ENCODE results near the gene TMEM74B.

DNA sequence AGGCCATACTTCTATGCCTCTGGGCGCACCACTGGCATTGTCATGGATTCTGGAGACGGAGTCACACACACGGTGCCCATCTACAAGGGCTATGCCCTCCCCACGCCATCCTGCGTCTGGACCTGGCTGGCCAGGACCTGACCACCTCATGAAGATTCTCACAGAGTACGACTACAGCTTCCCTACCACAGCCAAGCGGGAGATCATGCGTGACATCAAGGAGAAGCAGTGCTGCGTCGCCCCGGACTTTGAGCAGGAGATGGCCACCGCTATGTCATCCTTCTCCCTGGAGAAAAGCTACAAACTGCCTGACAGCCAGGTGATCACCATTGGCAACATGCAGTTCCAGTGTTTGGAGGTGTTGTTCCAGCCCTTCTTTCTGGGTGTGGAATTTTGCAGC lies 23.8 kb downstream of the TMEM74B start:
- TF ChIP-seq, protein P1, sequence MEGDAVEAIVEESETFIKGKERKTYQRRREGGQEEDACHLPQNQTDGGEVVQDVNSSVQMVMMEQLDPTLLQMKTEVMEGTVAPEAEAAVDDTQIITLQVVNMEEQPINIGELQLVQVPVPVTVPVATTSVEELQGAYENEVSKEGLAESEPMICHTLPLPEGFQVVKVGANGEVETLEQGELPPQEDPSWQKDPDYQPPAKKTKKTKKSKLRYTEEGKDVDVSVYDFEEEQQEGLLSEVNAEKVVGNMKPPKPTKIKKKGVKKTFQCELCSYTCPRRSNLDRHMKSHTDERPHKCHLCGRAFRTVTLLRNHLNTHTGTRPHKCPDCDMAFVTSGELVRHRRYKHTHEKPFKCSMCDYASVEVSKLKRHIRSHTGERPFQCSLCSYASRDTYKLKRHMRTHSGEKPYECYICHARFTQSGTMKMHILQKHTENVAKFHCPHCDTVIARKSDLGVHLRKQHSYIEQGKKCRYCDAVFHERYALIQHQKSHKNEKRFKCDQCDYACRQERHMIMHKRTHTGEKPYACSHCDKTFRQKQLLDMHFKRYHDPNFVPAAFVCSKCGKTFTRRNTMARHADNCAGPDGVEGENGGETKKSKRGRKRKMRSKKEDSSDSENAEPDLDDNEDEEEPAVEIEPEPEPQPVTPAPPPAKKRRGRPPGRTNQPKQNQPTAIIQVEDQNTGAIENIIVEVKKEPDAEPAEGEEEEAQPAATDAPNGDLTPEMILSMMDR (IDR thresholded peaks at IDR 0.05 in 8 of 11, conservative IDR thresholded peaks at IDR 0.05 in 3 of 11), result no peak
- TF ChIP-seq POLR2A (IDR thresholded peaks at IDR 0.05), result no peak

Measured in spleen (tissue), 7 donors.